Activated naive CD4-positive, alpha-beta T cell treated with anti-CD3 and anti-CD28 coated beads for 36 hours (primary cell): Measurements from ENCODE around the gene SPTB. TPM values are rescaled to one million over a fixed set of nuclear protein-coding genes. Genes with fewer than 3 reads are reported as not detected.

Experiments used
- CTCF ChIA-PET: fragments of 350-600 bp; sonication (Branson Sonifier 250); formaldehyde crosslinking; loops from one replicate; lab custom pipeline; 2021; ENCODE audit warnings: antibody characterized with exemption; lab: Charles Lee
- DNase-seq: peaks from one replicate; pipeline ENCODE4 v3.0.0-alpha.2; 2020
- H3K27ac Mint-ChIP-seq: one replicate; pipeline ENCODE4 v1.8.0; 2021; ENCODE audit warnings: mild to moderate bottlenecking, mixed read lengths
- H3K27me3 Mint-ChIP-seq: one replicate; pipeline ENCODE4 v1.8.0; 2021; ENCODE audit warnings: low read depth, mixed read lengths
- H3K36me3 Mint-ChIP-seq: one replicate; pipeline ENCODE4 v1.8.0; 2021; ENCODE audit warnings: low read depth, mixed read lengths
- H3K4me1 Mint-ChIP-seq: one replicate; pipeline ENCODE4 v1.8.0; 2021; ENCODE audit warnings: low read depth, mixed read lengths
- H3K4me3 Mint-ChIP-seq: one replicate; pipeline ENCODE4 v1.8.0; 2021; ENCODE audit warnings: mild to moderate bottlenecking, moderate library complexity, mixed read lengths
- H3K9me3 Mint-ChIP-seq: one replicate; pipeline ENCODE4 v1.8.0; 2021; ENCODE audit warnings: mixed read lengths
- intact Hi-C: fragments of 100-400 bp; cut with micrococcal nuclease; formaldehyde crosslinking; loops from one replicate; pipeline ENCODE4 v1.15.1; 2023
- total RNA-seq, 2 experiments: library from RNA; stranded (reverse); gene quantifications; one replicate each; pipeline ENCODE4 v1.2.3, GENCODE V29; 2021

SPTB gene
- total RNA-seq, 2 experiments from 2014 or later: 0.42 to 0.55 TPM

GRCh38 chr14:64748995-64749714 is 130.6 kb downstream of the SPTB start:
- DNase-seq: no peak
- intact Hi-C loops: no loop called here
- no peaks in the 10 kb centered on the region for H3K36me3 Mint-ChIP-seq
- no peak overlapping the region for H3K27ac Mint-ChIP-seq
- no peak overlapping the region for H3K4me3 Mint-ChIP-seq
- H3K9me3 Mint-ChIP-seq: no peaks in the 10 kb centered on the region
- CTCF ChIA-PET: interaction anchor here (0.8 to 1.3 kb wide), 2 partner anchors 10 to 142 kb away, joined by 3 read pairs; no protein-coding TSS in a partner anchor
- peaks cover 9% of the 10 kb centered on the region for H3K4me1 Mint-ChIP-seq
- no peaks in the 10 kb centered on the region for H3K27me3 Mint-ChIP-seq

- Mint-ChIP-seq H3K27ac (no peak overlapping the region), H3K9me3 (no peaks in the 10 kb centered on the region), H3K27me3 (no peaks in the 10 kb centered on the region), H3K36me3 (no peaks in the 10 kb centered on the region), H3K4me1 (peaks cover 9% of the 10 kb centered on the region), H3K4me3 (no peak overlapping the region)
- intact Hi-C loops: no loop called here
- CTCF ChIA-PET: interaction anchor here (0.8 kb wide), 1 partner anchor 17 kb away, joined by 5 read pairs; no protein-coding TSS in a partner anchor
- no peak for DNase-seq
Observed at GRCh38 chr14:64748521-64748920, 131.2 kb downstream of the SPTB start.

GRCh38 chr14:64747327-64747726 is 132.4 kb downstream of the SPTB start:
- Mint-ChIP-seq H3K27me3 (no peaks in the 10 kb centered on the region), H3K4me3 (no peak overlapping the region), H3K4me1 (peaks cover 9% of the 10 kb centered on the region), H3K27ac (no peak overlapping the region), H3K9me3 (no peaks in the 10 kb centered on the region), H3K36me3 (no peaks in the 10 kb centered on the region)
- CTCF ChIA-PET: no interaction called here
- no peak for DNase-seq
- intact Hi-C loops: no loop called here

DNA sequence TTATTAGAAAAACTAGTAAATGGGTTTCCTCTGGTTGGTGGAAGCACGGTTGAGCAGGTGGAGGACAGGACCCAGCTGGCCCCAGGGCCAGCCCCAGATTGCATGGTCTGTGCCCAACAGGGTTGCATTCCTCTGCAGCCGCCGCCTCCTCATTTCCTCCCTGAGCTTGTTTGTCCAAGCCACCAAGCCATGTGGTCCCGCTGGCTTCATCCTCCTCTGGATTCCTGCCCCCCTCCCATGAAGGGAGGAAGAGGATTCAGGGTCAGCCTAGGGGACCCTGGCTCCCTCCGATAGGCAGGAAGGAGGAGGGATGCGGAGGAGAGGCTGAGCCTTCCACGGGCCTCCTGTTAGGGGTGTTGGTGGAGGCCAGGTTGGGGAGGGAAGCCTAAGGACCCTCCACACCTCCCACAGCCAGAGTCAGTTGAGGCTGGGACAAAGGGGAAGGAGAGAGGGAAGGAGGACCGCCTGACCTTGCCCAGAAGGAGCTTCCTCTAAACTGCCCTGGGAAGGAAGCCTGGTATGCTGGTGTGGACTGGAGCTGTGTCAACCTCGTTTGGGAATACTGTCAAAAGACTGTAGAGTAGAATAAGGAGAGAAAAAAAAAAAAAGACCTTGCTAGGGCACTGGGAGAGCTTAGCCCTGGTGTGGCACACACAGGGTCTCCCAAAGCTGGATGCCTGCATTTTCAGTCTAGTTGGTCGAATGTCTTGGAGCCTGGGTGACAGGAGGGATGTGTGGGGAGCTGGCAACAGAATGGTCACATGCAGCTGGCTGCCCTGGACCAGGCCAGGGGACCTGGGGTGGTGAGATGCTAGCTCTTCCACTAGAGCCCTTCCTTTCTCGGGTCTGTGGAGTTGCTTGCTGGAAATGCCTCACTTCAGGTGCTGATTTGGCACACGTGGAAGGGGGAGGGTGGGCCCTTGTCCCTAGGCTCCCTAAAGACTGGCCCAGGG is 133.1 kb downstream of the SPTB start:
- H3K27ac Mint-ChIP-seq: no peak overlapping the region
- no peaks in the 10 kb centered on the region for H3K9me3 Mint-ChIP-seq
- intact Hi-C loops: no loop called here
- peaks cover 9% of the 10 kb centered on the region for H3K4me1 Mint-ChIP-seq
- H3K36me3 Mint-ChIP-seq: no peaks in the 10 kb centered on the region
- no peak for DNase-seq
- CTCF ChIA-PET: no interaction called here
- no peak overlapping the region for H3K4me3 Mint-ChIP-seq
- no peaks in the 10 kb centered on the region for H3K27me3 Mint-ChIP-seq

GRCh38 chr14:64745511-64746091 is 134.1 kb downstream of the SPTB start:
- DNase-seq: no peak
- Mint-ChIP-seq H3K36me3 (no peaks in the 10 kb centered on the region), H3K4me1 (peaks cover 9% of the 10 kb centered on the region), H3K4me3 (no peak overlapping the region), H3K27ac (no peak overlapping the region), H3K9me3 (no peaks in the 10 kb centered on the region), H3K27me3 (no peaks in the 10 kb centered on the region)
- intact Hi-C loops: no loop called here
- CTCF ChIA-PET: no interaction called here

DNA sequence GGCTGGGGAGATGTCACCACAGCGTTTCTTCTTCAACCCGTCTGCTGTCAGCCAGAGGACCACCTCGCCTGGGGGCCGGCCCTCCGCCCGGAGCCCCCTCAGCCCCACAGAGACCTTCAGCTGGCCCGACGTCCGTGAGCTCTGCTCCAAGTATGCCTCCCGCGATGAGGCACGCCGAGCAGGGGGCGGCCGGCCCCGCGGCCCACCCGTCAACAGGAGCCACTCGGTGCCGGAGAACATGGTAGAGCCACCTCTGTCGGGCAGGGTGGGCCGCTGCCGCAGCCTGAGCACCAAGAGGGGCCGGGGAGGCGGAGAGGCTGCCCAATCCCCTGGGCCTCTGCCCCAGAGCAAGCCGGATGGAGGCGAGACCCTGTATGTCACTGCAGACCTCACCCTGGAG is 136.6 kb downstream of the SPTB start:
- CTCF ChIA-PET: no interaction called here
- DNase-seq: no peak
- H3K4me3 Mint-ChIP-seq: no peak overlapping the region
- H3K4me1 Mint-ChIP-seq: peaks cover 9% of the 10 kb centered on the region
- H3K9me3 Mint-ChIP-seq: no peaks in the 10 kb centered on the region
- intact Hi-C loops: no loop called here
- H3K36me3 Mint-ChIP-seq: no peaks in the 10 kb centered on the region
- no peak overlapping the region for H3K27ac Mint-ChIP-seq
- H3K27me3 Mint-ChIP-seq: no peaks in the 10 kb centered on the region

- H3K4me1 Mint-ChIP-seq: peaks cover 9% of the 10 kb centered on the region
- H3K9me3 Mint-ChIP-seq: no peaks in the 10 kb centered on the region
- H3K27me3 Mint-ChIP-seq: no peaks in the 10 kb centered on the region
- no peak for DNase-seq
- intact Hi-C loops: no loop called here
- CTCF ChIA-PET: no interaction called here
- no peak overlapping the region for H3K27ac Mint-ChIP-seq
- H3K4me3 Mint-ChIP-seq: no peak overlapping the region
- no peaks in the 10 kb centered on the region for H3K36me3 Mint-ChIP-seq
Observed at GRCh38 chr14:64741961-64742360, 137.7 kb downstream of the SPTB start.

DNA sequence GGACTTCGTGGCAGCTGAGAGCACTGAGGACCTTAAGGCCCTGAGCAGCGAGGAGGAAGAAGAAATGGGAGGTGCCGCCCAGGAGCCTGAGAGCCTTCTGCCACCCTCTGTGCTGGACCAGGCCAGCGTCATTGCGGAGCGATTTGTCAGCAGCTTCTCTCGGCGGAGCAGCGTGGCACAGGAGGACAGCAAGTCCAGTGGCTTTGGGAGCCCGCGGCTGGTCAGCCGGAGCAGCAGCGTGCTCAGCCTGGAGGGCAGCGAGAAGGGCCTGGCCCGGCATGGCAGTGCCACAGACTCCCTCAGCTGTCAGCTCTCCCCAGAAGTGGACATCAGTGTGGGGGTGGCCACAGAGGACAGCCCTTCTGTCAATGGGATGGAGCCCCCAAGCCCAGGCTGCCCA is 138.5 kb downstream of the SPTB start:
- intact Hi-C loops: no loop called here
- Mint-ChIP-seq H3K4me1 (peaks cover 9% of the 10 kb centered on the region), H3K4me3 (no peak overlapping the region), H3K27ac (no peak overlapping the region), H3K36me3 (no peaks in the 10 kb centered on the region), H3K27me3 (no peaks in the 10 kb centered on the region), H3K9me3 (no peaks in the 10 kb centered on the region)
- CTCF ChIA-PET: no interaction called here
- DNase-seq: no peak

DNA sequence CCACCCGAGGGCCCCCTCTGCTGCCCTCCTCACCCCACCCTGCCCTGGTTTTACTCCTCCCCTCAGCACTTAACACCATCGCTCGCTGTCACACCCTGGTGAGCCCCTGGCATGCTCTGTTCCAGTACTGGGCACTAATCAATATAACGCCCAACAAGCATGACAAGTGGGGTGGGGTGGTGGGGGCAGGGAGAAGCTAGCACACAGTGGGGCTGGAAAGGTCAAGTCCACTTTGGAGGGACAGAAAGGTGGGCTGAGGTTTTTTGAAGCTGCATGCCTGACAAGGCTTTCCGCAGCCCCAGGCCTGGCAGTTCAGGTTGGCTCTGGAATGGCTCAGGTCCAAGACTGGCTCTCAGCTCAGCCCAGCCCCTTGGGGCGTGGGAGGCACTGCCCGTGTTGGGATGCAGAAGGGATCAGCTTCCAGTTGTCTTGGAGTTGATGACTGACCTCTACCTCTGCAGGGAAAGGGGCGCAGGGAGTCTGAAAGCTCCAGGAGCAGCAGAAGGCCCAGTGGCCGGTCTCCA is 141.4 kb downstream of the SPTB start:
- Mint-ChIP-seq H3K9me3 (no peaks in the 10 kb centered on the region), H3K27ac (no peak overlapping the region), H3K4me3 (no peak overlapping the region), H3K27me3 (no peaks in the 10 kb centered on the region), H3K36me3 (no peaks in the 10 kb centered on the region), H3K4me1 (no peaks in the 10 kb centered on the region)
- CTCF ChIA-PET: no interaction called here
- DNase-seq: no peak
- intact Hi-C loops: no loop called here

DNA sequence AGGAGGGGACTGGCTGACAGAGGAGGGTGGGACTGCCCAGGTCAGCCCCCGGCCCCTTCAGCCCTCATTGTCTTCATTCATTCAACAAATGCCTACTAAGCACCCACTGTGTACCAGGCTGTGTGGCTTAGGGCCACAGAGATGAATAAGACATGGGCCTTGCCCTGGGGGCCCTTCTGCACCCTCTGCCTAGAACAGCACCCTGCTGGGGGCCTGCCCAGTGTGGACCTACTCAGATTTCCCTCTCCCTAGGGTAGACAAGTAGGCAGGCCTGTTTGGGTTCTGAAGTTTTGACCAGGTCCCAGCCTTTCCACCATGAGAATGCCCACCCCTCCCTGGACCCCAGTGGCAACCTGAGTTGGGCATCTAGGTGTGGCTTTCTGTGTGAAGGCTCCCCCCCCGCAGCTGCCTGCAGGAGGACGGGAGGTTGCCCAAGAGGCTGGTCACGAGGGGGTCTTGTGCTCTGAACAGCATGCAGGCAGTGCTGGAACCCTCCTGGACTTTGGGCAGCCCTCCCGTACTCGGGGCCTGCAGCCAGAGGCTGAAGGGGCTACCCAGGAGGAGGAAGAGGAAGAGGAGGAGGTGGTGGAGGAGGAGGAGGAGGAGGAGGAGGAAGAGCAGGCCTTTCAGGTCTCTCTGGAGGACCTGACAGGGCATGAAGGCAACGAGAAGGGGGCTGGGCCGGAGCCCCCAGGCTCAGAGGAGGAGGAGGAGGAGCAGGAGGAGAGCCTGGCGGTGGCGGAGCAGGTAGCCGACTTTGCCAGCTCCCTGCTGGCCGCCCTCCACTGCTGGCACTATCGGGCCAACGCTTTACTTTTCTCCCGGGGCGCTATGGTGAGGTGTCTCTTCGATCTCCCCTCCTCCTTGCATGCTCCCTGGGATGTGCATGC is 142.1 kb downstream of the SPTB start:
- no peaks in the 10 kb centered on the region for H3K27me3 Mint-ChIP-seq
- CTCF ChIA-PET: no interaction called here

GRCh38 chr14:64736271-64737169 is 143.2 kb downstream of the SPTB start:
- H3K27ac Mint-ChIP-seq: no peak overlapping the region
- H3K36me3 Mint-ChIP-seq: no peaks in the 10 kb centered on the region
- H3K4me1 Mint-ChIP-seq: no peaks in the 10 kb centered on the region
- no peaks in the 10 kb centered on the region for H3K27me3 Mint-ChIP-seq
- H3K9me3 Mint-ChIP-seq: no peaks in the 10 kb centered on the region
- CTCF ChIA-PET: no interaction called here
- intact Hi-C loops: no loop called here
- no peak overlapping the region for H3K4me3 Mint-ChIP-seq
- DNase-seq: no peak

More for the DNA sequence above, 142.1 kb downstream of the SPTB start:
- Mint-ChIP-seq H3K36me3 (no peaks in the 10 kb centered on the region), H3K4me1 (no peaks in the 10 kb centered on the region), H3K9me3 (no peaks in the 10 kb centered on the region), H3K27ac (no peak overlapping the region), H3K4me3 (no peak overlapping the region)
- intact Hi-C loops: no loop called here
- no peak for DNase-seq
